ENCODE results near the gene ASB13.
"Not testable (repeated sequence)": the region's sequence is repeated elsewhere in the genome, so short reads cannot be mapped to it uniquely, and the experiment has no call there.

The ASB13 gene

DNA sequence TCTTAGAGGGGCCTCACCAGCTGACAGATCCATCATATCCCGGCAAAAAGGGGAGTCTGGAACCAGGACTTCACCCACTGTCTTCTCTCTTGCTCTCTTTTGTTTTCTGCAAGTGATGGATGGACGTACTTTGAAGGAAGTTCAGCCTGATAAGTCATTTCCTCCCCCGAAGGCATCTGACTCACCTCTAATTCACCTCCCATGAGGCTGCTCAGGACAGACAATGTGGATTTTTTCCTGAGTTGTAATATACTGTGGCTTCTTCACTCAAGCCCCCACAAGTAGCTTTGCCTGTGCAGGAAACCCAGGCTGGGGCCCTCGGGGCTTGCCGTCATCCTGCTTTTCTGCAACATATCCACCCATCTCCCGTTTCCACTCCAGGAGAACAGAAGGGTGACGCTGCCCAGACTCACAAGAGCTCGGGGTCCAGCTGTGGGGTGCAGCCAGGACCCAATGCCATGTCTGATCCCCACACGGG is 70.4 kb downstream of the ASB13 start:
- no peak for DNase-seq (ENCODE audit: low read depth)
- TF ChIP-seq, protein P1, sequence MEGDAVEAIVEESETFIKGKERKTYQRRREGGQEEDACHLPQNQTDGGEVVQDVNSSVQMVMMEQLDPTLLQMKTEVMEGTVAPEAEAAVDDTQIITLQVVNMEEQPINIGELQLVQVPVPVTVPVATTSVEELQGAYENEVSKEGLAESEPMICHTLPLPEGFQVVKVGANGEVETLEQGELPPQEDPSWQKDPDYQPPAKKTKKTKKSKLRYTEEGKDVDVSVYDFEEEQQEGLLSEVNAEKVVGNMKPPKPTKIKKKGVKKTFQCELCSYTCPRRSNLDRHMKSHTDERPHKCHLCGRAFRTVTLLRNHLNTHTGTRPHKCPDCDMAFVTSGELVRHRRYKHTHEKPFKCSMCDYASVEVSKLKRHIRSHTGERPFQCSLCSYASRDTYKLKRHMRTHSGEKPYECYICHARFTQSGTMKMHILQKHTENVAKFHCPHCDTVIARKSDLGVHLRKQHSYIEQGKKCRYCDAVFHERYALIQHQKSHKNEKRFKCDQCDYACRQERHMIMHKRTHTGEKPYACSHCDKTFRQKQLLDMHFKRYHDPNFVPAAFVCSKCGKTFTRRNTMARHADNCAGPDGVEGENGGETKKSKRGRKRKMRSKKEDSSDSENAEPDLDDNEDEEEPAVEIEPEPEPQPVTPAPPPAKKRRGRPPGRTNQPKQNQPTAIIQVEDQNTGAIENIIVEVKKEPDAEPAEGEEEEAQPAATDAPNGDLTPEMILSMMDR (IDR thresholded peaks at IDR 0.05; ENCODE audit: insufficient read depth, low read depth, low read length, missing control alignments): no peak
- H3K4me3 ChIP-seq (ENCODE audit: low read depth, low read length): no peak overlapping the region

DNA sequence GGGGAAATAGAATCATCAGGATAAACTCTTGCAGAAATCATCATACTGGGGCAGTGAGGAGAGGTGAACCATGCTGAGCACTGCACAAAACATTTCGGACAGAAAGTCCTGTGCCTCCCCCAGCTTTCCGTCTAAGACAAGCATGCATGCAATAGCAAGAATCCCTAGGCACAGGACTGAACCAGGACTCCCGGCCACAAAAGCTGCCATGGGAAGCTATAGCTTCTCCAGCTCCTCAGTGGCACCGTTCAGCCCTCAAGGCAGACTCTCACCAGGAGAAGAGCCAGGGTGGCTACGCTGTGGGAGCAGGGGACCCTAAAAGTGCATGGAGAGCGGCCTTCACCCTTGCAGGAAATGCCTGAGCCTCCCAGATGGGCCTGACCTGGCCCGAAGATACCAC is 70.8 kb downstream of the ASB13 start:
- DNase-seq (ENCODE audit: low read depth): no peak
- H3K4me3 ChIP-seq (ENCODE audit: low read depth, low read length): no peak overlapping the region
- TF ChIP-seq, protein P1 (IDR thresholded peaks at IDR 0.05; ENCODE audit: insufficient read depth, low read depth, low read length, missing control alignments): no peak

DNA sequence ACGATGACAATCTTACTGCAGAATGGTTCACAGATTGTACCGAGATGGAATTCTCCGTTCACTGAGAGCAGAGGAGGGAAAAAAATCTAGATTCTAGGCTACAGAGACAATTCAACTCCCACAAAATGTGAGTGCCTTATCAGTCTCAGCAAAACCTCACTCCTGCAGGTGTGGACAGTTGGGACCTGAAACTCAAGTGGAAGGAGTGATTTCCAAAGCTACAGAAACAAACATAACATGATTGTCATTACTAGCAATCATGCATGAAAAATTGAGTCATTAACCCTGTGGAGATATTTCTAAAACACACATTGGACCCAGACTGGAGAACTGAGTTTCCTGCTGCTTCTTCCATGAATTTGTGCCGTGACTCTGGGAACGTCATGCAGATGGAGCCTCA is 71.3 kb downstream of the ASB13 start:
- DNase-seq (ENCODE audit: low read depth): no peak
- TF ChIP-seq, protein P1 (IDR thresholded peaks at IDR 0.05; ENCODE audit: insufficient read depth, low read depth, low read length, missing control alignments): no peak
- H3K4me3 ChIP-seq (ENCODE audit: low read depth, low read length): no peak overlapping the region

DNA sequence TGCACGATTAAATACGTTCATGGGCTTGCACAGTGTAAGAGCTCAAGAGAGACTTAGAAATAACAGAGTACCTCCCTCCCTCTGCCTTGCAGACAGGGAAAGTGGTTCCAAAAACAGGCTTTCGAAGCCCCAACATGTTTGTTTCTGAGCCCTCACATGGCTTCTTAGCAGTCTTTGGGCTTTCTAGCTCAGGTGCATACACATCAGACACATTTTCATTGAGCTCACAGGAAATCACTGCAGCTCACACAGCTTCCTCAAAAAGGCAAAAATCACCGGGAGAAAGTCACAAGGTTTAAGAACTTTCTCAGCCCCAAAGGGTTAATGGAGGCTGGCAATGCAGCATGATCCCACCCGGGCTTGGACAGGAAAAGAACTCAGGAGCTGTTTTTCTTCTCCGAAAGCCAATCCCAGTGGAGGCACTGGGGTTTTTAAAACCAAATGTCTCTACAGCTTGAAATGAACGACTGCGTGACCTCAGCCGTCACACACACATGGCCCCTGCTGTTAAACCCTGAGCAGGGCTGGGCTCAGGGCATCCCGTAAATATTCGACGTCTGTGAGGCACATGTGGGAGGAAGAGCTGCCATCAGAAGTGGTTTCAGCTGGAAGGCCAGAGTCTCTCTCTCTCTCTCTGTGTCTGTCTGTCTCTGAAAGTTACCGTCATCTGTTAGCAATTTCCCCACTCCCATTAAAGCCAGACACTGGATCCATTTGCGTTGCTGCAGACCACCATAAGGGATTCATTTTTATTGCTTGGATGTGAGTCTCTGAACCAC is 71.9 kb downstream of the ASB13 start:
- TF ChIP-seq, protein P1 (IDR thresholded peaks at IDR 0.05; ENCODE audit: insufficient read depth, low read depth, low read length, missing control alignments): no peak
- H3K4me3 ChIP-seq (ENCODE audit: low read depth, low read length): no peak overlapping the region
- DNase-seq (ENCODE audit: low read depth): no peak

DNA sequence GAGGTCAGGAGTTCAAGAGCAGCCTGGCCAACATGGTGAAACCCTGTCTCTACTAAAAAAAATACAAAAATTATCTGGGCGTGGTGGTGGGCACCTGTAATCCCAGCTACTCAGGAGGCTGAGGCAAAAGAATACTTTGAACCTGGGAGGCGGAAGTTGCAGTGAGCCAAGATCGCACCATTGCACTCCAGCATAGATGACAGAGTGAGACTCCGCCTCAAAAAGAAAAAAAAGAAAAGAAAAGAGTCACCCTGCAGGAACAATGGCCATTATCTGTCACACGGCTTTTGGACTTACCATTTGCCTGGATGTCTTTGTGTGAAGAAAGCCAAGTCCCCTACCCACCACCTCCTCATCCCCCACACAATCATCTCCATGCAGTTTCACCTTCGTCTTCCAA is 73.0 kb downstream of the ASB13 start:
- not testable (repeated sequence) for DNase-seq (ENCODE audit: low read depth); H3K4me3 ChIP-seq (ENCODE audit: low read depth, low read length)

DNA sequence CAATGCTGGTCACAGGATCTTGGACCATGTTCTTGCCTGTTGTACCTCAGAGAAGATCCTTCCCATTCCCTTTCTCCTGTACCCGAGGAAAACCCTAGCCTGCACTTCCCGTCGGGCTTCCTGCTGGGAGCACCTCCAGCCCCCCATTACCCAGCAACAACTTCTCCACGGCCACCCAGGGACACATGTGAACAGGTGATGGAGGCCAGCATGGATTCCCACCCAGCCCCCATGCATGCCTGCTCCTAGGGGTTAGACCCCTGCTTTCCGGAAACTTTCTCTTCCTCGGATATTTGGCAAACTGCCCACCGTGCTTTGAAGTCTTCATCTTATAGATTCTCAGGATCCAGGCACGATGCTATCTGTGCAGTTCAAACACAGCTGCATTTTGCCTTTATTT is 74.3 kb downstream of the ASB13 start:
- no peak overlapping the region for H3K4me3 ChIP-seq (ENCODE audit: low read depth, low read length)
- DNase-seq (ENCODE audit: low read depth): no peak
- TF ChIP-seq, protein P1 (IDR thresholded peaks at IDR 0.05; ENCODE audit: insufficient read depth, low read depth, low read length, missing control alignments): no peak

DNA sequence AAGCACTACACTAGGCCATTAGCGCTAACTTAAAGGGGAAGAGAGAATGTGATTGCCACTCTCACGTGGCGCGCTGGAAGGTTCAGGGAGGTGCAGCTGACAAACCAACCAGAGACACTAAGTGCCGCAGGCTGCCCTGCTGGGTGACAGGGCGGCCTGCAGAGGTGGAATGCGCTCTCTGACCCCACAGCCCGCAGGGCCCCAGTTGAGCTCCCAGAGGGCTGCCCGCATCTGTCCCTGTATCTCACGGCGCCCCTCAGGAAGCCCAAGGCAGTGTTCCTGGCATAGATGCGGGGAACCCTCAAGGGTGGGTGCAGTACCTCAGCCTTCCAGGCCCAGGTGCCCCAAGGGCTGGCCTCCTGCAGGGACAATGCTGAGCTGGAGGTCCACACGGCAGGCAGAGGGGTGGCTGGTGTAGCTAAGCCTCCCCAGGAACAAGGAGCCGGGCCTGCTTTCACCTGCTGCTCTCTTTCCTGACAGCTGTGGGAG is 75.0 kb downstream of the ASB13 start:
- TF ChIP-seq, protein P1 (IDR thresholded peaks at IDR 0.05; ENCODE audit: insufficient read depth, low read depth, low read length, missing control alignments): no peak
- DNase-seq (ENCODE audit: low read depth): no peak
- H3K4me3 ChIP-seq (ENCODE audit: low read depth, low read length): no peak overlapping the region

Measured in GM12865 (cell line).